Frontal cortex (tissue), 4 donors: ENCODE measurements around the gene PDLIM1. TPM values are rescaled to one million over a fixed set of nuclear protein-coding genes. Genes with fewer than 3 reads are reported as not detected.

Experiments used
- DNase-seq, 2 donors: peaks; one replicate each; pipeline ENCODE4 v3.0.0; 2012; ENCODE audit warnings: low spot score in 2 of 2
- FAIRE-seq: peaks from 2 replicates; lab custom pipeline; 2012; peaks lifted over from hg19 to GRCh38; lab: Jason Lieb, UNC
- total RNA-seq: library from RNA; depleted of rRNA; stranded (reverse); fragments of >200 nt; gene quantifications from one replicate; pipeline ENCODE4 v1.2.3, GENCODE V29; 2014
- donor health status: control.
- donor health status: control.
- donor health status: control.

The PDLIM1 gene
- total RNA-seq, 1 donor from 2014 or later: 2.4 TPM

DNA sequence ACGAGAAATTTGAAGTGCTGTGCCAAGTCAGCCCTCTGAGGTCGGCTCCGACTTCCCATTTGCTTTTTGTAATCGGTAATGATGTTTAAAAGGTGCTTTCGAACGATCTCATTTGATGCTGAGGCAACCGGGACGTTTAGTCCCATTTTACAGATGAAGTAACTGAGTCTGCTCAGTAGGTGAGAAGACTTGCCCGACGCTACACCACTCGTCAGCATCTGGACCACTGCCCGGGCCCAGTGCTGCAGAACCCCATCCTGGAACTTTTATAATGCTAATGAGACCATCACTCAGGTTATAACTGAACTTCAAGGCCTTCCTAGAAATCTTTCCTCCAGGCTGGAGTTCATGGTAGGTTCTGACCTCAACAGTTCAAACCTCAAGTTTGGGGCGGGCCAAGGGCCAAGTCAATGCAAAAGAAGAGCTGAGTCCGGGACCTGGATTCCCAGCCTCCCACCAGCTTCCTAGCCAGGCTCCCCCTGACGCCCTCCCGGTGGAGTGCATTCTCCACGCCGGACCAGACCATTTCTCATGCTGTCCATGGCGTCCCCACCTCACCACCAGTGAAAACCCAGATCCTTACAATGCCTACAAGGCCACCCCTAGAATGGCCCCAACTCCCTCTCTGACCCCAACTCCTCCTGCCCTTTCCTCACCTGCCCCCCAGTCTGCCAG, 699 bp upstream of the PDLIM1 start:
- FAIRE-seq: no peak
- no peak for DNase-seq

DNA sequence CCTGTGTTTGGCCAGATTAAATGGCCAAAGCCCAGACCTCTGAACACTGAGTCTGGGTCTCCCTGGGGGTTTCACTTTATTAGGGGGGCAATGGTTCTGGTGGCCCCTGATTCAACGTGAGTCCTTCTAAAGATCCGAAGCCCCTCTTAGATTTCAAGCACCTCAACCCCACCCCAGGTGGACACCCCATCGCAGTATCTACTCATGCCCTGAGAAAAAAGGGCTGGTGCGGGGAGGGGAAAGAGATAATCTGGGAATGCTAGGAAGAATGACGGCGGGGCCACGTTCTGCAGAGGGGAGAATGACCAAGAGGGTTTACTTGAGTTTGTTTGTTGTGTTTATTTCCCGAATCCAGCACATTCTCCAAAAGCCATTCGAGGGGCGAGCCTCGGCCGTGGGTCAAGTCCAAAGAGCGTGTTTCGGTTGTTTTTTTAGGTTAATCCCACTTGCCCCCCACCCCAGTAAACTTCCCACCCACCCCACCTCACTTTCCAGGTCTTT, 832 bp downstream of the PDLIM1 start:
- DNase-seq (no peak), FAIRE-seq (no peak)

DNA sequence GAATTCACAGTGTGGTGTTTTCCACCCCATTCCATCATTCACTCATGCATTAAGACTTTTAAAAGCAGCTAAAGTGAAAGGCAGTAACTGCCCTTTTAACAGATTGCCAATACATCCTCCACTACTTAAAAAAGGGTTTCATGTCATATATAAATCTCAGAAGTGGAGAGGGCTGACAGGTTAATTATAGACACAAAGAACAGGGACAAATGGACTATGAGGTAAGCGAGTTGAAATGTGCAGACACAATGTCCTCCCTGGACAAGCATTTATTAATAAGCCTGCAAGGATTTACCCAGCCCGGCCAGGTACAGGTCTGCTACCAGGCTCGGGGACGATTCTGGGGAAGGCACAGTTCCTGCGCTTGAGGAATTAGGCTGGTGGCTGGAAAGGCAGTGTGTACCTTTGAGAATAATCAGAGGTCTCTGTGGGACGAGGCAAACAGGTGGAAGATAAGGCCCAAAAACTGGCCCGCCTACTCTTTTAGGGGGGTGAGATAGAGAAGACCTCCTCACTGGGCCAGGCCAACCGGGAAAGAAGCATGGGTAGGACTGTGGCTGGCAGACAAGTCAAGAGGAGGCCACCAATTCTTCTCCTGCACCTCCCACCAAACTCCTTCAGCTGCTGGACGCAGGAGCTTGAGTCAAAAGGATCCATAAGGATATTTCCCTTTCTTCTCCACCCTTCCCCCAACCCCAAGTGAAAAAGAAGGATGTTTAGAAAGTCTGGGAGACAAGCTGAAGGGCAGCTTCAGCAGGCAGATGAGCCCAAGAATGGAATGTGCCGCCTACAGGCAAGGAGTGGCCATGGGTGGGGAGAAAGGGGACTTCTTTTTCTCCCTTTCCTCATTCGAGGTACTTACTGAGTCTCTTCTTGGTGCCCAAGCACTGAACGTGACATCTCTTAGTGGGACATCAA, 1.5 kb downstream of the PDLIM1 start:
- DNase-seq: no peak
- no peak for FAIRE-seq

DNA sequence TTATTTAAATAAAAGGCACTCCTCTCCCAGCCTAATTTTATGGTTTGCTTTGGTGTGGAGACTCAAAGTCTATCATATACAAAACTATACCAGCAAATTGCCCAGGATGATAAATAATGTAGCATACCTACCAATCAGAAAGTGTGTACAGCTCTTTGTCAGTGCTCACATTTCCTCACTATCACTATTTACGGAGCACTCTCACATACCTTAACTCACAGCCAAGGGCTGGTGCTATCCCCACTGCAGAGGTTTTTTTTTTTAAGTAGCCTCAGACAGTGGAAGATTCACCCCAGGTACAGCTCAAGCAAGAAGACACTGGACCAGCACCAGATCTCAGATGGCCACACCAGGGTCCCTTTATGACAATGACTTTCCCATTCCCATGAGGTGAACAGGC, 2.5 kb downstream of the PDLIM1 start:
- FAIRE-seq: no peak
- DNase-seq: no peak

DNA sequence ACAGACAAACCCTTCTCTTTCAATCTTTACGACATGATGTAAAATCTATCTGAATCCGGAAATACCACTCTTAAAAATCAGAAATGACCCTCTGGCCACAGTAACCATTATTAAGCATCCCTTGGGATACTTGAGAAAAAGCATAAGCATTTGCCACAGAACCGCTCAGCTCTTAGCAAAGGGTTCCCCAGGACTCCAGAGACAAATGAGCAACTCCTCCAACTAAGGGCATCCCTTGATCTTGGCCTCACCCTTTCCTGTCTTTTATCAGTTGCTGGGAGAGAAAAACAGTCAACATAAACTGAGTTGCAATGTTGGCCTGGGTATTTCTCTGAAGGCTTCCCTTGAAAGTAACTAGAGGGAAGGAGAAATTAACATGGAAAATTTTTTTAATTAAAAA, 3.5 kb downstream of the PDLIM1 start:
- no peak for DNase-seq

DNA sequence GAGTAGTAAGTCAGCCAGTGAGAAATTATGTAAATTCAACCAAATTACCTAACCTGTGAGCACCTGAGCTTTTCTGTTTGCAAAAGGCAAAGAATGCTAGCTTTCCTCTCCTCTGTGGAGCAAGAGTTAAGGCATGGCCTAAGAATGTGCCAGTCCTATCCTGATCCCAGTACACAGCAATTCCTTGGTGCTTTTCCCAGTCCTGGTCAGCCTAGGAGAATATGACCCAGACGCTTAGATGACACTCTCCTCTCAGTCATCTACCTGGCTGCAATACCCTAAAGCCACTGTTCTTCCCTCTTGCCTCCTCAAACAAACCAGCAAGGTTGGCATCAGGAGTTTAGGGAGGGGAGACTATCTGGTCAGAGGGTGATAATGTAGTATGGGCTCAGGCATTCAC, 4.1 kb downstream of the PDLIM1 start:
- FAIRE-seq (no peak), DNase-seq (no peak)

More for the DNA sequence above, 3.5 kb downstream of the PDLIM1 start:
- FAIRE-seq: no peak

DNA sequence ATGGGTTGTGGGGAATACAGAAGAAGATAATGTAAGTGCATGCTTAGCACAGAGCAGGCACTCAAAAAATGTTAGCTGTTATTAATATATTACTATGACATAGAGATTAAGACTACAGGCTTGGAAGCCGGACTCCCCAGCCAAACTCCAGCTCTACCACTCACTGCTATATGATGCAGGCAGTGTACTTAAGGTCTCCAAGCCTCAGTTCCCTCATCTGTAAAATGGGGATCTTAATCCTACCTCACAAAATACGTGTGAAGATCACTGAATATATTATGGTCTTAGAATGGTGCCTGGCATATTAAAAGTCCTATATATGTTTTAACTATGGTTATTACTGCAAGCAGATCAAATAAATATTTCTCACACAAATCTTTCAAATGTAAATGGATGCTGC, 5.2 kb downstream of the PDLIM1 start:
- FAIRE-seq: no peak
- no peak for DNase-seq

DNA sequence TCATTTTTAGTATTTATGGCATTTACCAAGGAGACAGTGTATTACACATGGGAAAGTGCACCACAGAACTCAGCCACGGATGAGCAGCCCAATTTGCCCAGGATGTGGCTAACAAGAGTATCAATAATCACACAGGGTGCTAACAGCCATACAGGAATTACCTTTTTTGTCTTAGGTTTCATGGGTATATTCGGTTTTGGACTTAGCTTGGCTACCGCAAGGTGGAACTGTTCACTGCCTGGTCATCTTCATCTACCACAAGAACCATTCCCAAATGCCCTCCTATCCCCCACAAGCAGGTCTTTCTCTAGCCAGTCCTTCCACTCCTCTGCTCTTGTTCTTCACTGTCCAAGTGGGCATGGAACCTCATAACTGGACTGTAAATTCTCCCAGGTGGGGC, 6.0 kb downstream of the PDLIM1 start:
- DNase-seq (no peak), FAIRE-seq (no peak)

DNA sequence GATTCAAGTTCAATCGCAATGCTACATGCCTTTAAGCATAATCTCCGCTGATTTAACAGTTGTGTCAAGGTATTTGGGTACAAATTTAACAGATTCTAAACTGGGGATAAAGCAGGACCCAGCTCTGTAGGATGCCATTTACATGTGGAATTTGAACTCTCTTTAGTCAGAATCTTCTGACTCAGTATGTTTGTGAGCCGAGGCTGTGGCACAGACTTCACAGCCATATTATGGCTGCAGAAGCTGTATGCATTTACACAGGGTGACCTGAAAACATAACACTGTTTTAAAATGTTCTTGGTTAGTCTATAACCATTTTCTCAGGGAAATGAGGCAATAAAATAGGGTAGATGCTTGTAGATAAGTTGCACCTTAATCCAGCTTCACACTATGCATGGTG, 8.7 kb downstream of the PDLIM1 start:
- DNase-seq: no peak
- no peak for FAIRE-seq

DNA sequence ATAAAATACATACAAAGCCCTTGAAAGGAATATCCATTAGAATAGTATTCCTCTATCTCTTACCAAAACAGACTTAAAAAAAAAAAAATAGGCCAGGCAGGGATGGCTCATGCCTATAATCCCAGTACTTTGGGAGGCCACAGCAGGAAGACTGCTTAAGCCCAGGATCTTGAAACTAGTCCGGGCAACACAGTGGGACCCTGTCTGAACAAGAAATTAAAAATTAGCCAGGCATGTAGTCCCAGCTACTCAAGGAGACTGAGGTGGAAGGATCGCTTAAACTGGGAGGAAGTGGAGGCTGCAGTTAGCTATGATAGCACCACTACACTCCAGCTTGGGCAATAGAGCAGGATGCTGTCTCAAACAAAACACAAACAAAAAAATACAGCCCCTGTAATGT, 9.6 kb downstream of the PDLIM1 start:
- FAIRE-seq (no peak), DNase-seq (no peak)

DNA sequence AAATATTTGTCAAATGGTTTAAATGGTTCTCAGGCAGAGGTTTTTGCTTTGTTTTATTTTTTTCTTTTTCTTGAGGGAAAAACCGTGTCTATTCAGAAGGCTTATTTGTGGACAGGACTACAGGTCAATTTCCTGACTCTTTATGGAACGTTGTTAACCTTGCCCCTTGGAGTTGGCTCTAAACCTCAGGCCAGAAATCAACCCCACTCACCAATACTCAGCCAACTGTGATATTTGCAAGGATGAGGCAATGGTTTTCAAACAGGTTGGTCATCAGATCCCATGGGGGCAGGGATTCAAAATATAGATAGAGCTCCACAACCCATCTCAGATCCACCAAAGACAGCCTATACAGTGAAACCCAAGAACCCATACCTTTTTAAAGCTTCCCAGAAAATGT, 10.2 kb downstream of the PDLIM1 start:
- no peak for FAIRE-seq
- DNase-seq: no peak

DNA sequence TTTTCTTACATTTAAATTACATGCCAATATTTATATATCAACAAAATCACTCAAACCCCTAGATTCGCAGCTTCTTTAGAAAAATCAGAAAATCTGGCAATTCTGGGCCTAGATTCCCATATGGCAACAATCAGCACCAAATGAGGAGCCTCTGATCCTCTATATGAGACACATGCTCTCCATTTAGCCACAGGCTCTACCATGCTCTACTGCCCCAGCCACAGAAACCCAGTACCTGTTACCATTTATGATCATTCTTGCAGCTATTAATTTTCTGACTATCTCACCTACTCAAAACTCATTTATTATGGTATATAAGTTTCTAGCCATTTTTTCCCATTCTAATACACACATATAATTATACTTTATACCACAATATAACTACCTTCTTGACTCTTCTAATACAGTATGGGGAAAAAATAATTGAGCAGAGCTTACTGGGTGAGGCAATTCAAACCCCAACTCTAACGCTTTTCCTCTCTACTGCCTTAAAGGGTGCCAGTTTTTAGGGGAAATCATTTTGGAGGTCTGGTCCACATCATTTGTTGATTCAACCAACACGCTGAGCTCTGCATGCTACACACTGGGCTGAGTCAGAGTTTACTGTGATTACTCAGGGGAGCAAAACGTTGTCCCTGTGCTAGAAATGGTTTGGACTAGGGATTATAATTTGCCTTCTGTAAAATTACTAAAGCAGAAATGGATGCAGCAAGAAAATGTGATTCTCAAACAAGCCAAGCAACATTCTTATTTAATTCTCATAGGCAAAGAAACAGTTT, 11.6 kb downstream of the PDLIM1 start:
- DNase-seq (no peak), FAIRE-seq (no peak)

DNA sequence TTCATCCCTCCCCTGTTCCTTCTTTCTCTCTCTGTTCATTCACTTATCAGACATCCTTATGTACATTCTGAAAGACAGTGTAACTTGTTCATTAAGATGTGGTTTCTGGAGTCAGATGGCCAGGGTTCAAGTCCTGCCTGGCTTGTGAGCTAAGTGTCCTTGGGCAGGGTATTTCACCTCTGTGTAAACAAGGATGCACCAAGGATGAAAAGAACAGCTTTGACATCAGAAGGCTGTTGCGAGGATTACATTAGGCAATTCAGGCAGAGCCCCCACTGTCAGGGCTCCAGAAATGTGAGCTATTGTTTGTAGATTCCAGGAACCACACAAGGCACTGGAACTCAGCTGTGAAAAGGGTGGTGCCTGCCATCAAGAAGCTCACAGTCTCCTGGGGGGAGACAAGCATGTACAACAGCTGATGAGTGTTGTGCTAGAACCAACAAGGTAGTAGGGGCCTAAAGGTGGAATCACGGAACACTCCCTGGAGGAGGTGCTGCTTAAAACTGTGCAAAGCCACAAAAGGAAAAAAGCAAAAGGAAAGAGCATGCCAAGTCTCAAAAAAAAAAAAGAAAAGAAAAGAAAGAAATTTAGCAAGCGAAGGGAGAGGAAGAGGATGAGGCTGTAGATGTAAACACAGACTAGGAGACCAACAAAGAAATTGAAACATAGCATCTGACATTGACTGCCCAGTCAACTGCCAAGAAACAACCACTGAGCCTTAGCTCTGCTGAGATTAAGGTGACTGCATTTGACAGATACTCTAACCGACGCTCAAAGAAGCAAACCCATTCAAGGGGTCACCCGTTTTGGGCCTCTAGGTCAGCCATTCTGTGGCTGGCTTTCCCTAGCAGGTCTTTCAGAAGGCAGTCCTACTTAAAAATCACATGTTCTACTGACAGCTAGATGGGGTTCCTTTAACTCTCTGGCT, 12.5 kb downstream of the PDLIM1 start:
- DNase-seq: no peak
- FAIRE-seq: no peak

DNA sequence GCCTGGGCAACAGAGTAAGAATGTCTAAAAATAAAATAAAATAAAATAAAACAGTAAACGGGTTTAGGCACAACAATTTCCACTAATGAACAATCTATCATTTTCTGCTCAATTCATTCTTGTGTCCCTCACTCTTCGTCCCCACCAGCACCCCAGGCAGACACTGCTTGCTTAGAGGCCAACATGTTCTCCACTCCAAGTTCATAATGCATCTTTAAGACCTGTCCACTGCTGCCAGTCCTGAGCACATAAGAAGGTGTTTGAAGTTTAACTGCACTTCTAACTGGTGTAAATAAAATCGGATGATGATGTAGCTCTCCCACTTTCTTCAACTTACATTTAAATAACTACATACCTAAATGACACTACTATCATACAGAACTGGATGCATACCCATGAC, 13.2 kb downstream of the PDLIM1 start:
- FAIRE-seq (no peak), DNase-seq (no peak)

DNA sequence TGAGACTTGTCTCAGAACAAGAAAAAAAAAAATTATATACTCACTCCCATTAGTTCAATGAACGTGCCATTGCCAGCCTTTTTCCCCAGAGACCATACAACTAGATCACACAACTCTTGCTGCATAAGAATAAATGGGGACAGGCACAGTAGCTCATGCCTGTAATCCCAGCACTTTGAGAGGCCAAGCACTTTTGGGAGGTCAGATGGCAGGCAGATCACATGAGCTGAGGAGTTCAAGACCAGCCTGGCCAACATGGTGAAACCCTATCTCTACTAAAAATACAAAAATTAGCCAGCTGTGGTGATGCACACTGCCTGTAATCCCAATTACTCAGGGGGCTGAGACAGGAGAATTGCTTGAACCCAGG, 13.6 kb downstream of the PDLIM1 start:
- DNase-seq (no peak), FAIRE-seq (no peak)

DNA sequence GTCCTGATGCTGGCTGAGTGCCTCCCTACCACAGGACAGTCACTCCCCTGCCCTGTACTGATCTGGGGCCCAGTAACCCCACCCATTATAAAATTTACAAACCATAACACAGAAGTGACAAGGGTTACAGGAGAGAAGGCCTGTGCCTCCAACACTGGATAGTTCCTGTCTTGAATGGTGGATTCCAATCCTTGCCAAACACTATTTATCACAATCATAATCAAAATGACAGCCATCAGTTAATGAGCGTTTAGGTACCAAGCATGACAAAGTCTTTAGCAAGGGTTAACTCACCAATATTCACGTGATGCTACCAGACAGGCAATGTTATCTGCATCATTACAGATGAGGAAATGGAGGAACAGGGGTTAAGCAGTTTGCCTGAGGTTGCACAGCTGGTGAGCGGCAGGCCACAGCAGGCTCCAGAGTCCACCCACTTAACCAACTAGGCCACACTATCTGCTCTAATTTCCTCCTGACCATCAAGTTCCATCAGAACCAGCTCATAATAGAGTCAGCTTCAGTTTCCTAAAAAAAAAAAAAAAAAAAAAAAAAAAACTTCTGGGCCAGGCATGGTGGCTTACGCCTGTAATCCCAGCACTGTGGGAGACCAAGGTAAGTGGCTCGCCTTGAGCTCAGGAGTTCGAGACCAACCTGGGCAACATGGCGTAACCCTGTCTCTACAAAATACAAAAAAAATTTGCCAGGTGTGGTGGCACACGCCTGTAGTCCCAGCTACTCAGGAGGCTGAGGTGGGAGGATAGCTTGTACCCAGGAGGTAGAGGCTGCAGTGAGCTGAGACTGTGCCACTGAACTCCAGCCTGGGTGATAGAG, 14.2 kb downstream of the PDLIM1 start:
- DNase-seq (no peak), FAIRE-seq (no peak)

DNA sequence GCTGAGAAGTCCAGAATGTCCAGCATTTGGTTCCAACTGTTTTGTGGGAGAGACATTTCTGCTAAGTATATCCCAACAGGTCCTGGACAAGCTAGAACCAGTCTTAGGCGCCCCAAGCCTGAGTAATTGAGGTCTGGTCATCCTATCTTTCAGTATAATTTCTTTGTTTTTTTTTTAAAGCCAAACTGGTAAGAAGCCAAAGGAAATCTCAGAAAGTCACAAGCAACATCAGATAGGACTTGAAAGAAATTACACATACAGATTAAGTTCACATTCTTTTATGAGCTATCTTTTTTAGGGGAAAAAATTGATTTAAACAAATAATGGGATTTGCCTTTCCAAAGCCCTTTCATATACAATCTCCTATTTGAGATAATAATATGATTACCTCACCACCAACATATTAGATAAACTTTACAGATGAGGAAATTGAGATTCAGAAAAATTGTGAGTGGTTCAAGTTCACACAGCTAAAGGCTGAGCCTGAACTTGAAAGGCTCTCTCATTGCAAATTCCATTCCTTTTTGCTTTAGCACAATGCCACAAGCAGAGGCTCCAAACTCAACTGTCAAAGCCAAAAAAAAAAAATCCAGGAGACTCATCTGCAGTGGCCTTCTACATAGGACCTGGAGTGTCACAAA, 15.0 kb downstream of the PDLIM1 start:
- no peak for FAIRE-seq
- DNase-seq: no peak
